ENCODE results near the gene NSD1.

Gene NSD1

GRCh38 chr5:177097016-177097985 lies 36.3 kb upstream of the NSD1 start:
- DNase-seq: no peak

GRCh38 chr5:177098120-177098469 lies 35.5 kb upstream of the NSD1 start:
- DNase-seq: no peak

GRCh38 chr5:177098470-177099141 lies 35.0 kb upstream of the NSD1 start:
- no peak for DNase-seq

GRCh38 chr5:177099422-177100093 lies 34.0 kb upstream of the NSD1 start:
- DNase-seq: no peak

- no peak for DNase-seq
These were observed 32.9 kb upstream of the NSD1 start for GRCh38 chr5:177100714-177101121.

- no peak for DNase-seq
These were observed 29.9 kb upstream of the NSD1 start for GRCh38 chr5:177103523-177104253.

GRCh38 chr5:177105691-177106476 lies 27.7 kb upstream of the NSD1 start:
- no peak for DNase-seq

GRCh38 chr5:177107159-177107558 lies 26.4 kb upstream of the NSD1 start:
- no peak for DNase-seq

GRCh38 chr5:177109810-177110209 lies 23.8 kb upstream of the NSD1 start:
- no peak for DNase-seq

- no peak for DNase-seq
These were observed 21.7 kb upstream of the NSD1 start for GRCh38 chr5:177111720-177112394.

GRCh38 chr5:177112589-177113220 lies 20.9 kb upstream of the NSD1 start:
- DNase-seq: no peak

GRCh38 chr5:177113566-177114424 lies 19.8 kb upstream of the NSD1 start:
- peak; percentile 59 for DNase-seq

GRCh38 chr5:177116631-177117373 lies 16.8 kb upstream of the NSD1 start:
- DNase-seq: no peak

GRCh38 chr5:177117441-177118045 lies 16.0 kb upstream of the NSD1 start:
- DNase-seq: no peak

GRCh38 chr5:177122566-177122965 lies 11.0 kb upstream of the NSD1 start:
- DNase-seq: no peak

- DNase-seq: no peak
These were observed 9.6 kb upstream of the NSD1 start for GRCh38 chr5:177123789-177124485.

GRCh38 chr5:177124486-177124991 lies 9.0 kb upstream of the NSD1 start:
- no peak for DNase-seq

- DNase-seq: no peak
These were observed 6.8 kb upstream of the NSD1 start for GRCh38 chr5:177126771-177127170.
